ENCODE results near the gene IKZF2. TPM values are rescaled to one million over a fixed set of nuclear protein-coding genes. Genes with fewer than 3 reads are reported as not detected.

Gene IKZF2
- total RNA-seq, 1 experiment from 2014 or later = 1.6 TPM

DNA sequence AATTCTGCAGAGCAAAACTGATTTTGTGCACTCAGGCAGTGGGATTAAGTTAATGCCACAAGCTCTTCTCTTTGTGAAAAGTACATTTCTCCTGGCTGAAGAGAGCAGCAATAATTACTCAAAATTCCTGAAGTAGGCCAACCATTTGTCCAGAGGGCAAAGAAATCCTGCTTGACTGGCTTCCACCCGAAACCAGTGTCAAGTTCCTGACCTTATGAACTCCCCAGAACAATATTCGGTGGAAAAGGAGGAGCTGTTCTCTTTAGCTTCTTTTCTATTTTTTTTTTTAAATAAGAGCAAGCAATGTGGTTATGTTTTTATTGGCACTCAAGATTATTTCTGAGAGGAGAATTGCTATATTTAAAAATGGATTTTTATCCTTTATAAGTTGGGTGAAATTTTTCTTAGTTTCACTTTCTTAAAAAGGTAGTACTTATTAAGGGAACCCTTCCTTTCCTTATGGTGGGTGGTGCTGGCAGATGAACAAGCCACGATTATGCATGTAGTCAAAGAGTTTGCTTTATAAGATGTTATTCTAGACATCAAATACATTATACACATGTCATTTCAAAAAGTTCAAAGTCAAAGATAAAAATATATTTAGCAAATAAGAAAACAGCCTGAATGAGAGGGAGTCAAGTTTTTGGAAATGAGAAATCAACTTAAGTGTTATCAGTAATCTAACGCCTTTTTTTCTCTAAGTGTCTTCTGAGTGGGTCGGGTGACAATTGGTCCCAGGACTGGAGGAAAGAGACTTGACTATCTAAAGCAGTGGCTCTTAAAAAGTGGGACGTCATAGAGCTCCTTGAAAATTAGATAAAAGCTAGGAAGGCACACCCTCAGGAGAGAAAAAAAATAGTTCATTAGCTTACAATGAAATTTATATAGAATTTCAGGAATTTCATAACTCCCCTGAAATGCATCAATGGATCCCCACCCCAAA, 194.5 kb downstream of the IKZF2 start:
- Histone ChIP-seq H3K79me2 (ENCODE audit: insufficient read depth, low read length) (no peaks in the 10 kb centered on the region), H3K9me3 (ENCODE audit: control insufficient read depth in 1 of 2, insufficient read depth in 1 of 2, low read depth in 1 of 2, low read length in 2 of 2) (no peaks in the 10 kb centered on the region), H3K4me2 (ENCODE audit: low read length) (no peak overlapping the region), H3K36me3 (ENCODE audit: control insufficient read depth in 1 of 2, insufficient read depth in 2 of 2, low read length in 2 of 2) (no peaks in the 10 kb centered on the region), H3K9me2 (ENCODE audit: insufficient read depth) (0 out of 2 replicates have a peak, but pooled peaks cover 4% of the 10 kb centered on the region), H3K9ac (ENCODE audit: low read length) (no peak overlapping the region), H3K27me3 (ENCODE audit: insufficient read depth, low read length) (no peaks in the 10 kb centered on the region), H2AFZ (ENCODE audit: low read depth, low read length, poor library complexity, severe bottlenecking) (no peak overlapping the region), H3K4me1 (ENCODE audit: control insufficient read depth in 1 of 2, insufficient read depth in 2 of 2, low read length in 2 of 2) (no peaks in the 10 kb centered on the region; a peak in 1 of 4 replicates), H4K20me1 (ENCODE audit: insufficient read depth) (no peaks in the 10 kb centered on the region), H3K27ac (ENCODE audit: low read depth, low read length) (no peak overlapping the region), H3K4me3 (replicated peaks in 1 of 2; ENCODE audit: low read depth in 1 of 2, low read length in 2 of 2) (no peak overlapping the region)
- ChIA-PET POLR2A (no interaction called here), RAD21 (ENCODE audit: low non-redundant PET in 1 of 2, low total read pairs in 2 of 2, uncharacterized antibody in 2 of 2, unreplicated experiment in 2 of 2) (no interaction called here), CTCF (no interaction called here)
- intact Hi-C loops (cut with micrococcal nuclease) = no loop called here
- BruUV-seq (replicated peaks) = no TSS peak
- TF ChIP-seq FOSL1 (IDR thresholded peaks at IDR 0.05; ENCODE audit: low read depth) (no peak), ZBTB33 (IDR thresholded peaks at IDR 0.05; ENCODE audit: extremely low read depth, insufficient replicate concordance, low read length) (no peak), ELF1 (IDR thresholded peaks at IDR 0.05; ENCODE audit: borderline replicate concordance, low read depth) (no peak), ZFX (IDR thresholded peaks at IDR 0.05) (no peak), EZH2 (IDR thresholded peaks at IDR 0.05) (no peak), EZH2phosphoT487 (IDR thresholded peaks at IDR 0.05; ENCODE audit: borderline replicate concordance) (no peak), POLR2A (IDR thresholded peaks at IDR 0.05; ENCODE audit: borderline replicate concordance, extremely low read depth, insufficient read depth, insufficient read length) (no peak), RAD21 (IDR thresholded peaks at IDR 0.05; ENCODE audit: low read depth) (no peak), POLR2AphosphoS5 (IDR thresholded peaks at IDR 0.05; ENCODE audit: low read depth, low read length) (no peak), EGR1 (IDR thresholded peaks at IDR 0.05; ENCODE audit: low read depth) (no peak), SIN3A (IDR thresholded peaks at IDR 0.05; ENCODE audit: low read depth) (no peak), ZNF274 (IDR thresholded peaks at IDR 0.05; ENCODE audit: low read depth, low read length) (no peak), YY1 (IDR thresholded peaks at IDR 0.05; ENCODE audit: extremely low read depth, insufficient replicate concordance, low read depth, low read length) (no peak), CBX3 (IDR thresholded peaks at IDR 0.05; ENCODE audit: low read depth) (no peak)
- TF ChIP-seq, protein P1, sequence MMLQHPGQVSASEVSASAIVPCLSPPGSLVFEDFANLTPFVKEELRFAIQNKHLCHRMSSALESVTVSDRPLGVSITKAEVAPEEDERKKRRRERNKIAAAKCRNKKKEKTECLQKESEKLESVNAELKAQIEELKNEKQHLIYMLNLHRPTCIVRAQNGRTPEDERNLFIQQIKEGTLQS (IDR thresholded peaks at IDR 0.05) = no peak
- TF ChIP-seq, protein P2, sequence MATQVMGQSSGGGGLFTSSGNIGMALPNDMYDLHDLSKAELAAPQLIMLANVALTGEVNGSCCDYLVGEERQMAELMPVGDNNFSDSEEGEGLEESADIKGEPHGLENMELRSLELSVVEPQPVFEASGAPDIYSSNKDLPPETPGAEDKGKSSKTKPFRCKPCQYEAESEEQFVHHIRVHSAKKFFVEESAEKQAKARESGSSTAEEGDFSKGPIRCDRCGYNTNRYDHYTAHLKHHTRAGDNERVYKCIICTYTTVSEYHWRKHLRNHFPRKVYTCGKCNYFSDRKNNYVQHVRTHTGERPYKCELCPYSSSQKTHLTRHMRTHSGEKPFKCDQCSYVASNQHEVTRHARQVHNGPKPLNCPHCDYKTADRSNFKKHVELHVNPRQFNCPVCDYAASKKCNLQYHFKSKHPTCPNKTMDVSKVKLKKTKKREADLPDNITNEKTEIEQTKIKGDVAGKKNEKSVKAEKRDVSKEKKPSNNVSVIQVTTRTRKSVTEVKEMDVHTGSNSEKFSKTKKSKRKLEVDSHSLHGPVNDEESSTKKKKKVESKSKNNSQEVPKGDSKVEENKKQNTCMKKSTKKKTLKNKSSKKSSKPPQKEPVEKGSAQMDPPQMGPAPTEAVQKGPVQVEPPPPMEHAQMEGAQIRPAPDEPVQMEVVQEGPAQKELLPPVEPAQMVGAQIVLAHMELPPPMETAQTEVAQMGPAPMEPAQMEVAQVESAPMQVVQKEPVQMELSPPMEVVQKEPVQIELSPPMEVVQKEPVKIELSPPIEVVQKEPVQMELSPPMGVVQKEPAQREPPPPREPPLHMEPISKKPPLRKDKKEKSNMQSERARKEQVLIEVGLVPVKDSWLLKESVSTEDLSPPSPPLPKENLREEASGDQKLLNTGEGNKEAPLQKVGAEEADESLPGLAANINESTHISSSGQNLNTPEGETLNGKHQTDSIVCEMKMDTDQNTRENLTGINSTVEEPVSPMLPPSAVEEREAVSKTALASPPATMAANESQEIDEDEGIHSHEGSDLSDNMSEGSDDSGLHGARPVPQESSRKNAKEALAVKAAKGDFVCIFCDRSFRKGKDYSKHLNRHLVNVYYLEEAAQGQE (IDR thresholded peaks at IDR 0.05; ENCODE audit: low read depth) = no peak
- ATAC-seq = no peak
- no peak for DNase-seq (ENCODE audit: low read depth, low spot score)
